Endothelial cell of umbilical vein (primary cell): ENCODE data around the gene LPP. TPM values are rescaled to one million over a fixed set of nuclear protein-coding genes. Genes with fewer than 3 reads are reported as not detected.

Experiments used
- BruUV-seq: library from RNA; stranded (reverse); fragments of 400-500 nt; replicated peaks from 2 replicates; lab custom pipeline; 2021; lab: Mats Ljungman, UMichigan
- CTCF ChIA-PET: fragments of 300-600, 350-600 bp; sonication (Branson Sonifier 250); formaldehyde crosslinking; loops from one replicate; lab custom pipeline; 2021; ENCODE audit warnings: antibody characterized with exemption, inconsistent platforms; lab: Charles Lee
- POLR2A ChIA-PET: fragments of 300-600, 350-600 bp; sonication (Branson Sonifier 250); formaldehyde crosslinking; loops from one replicate; lab custom pipeline; 2021; ENCODE audit warnings: antibody characterized with exemption, inconsistent platforms; lab: Charles Lee
- DNase-seq: peaks from one replicate; pipeline ENCODE4 v3.0.0-alpha.2; 2011; ENCODE audit warnings: low read depth, low spot score
- FAIRE-seq: peaks from 2 replicates; lab custom pipeline; 2011; peaks lifted over from hg19 to GRCh38; lab: Jason Lieb, UNC
- H2AFZ ChIP-seq: 2 replicates; pipeline ENCODE4 v1.6.0; 2012; ENCODE audit warnings: low read depth, low read length, control low read depth, inconsistent platforms
- H3K27ac ChIP-seq: 2 replicates; pipeline ENCODE4 v1.5.1; 2011; ENCODE audit warnings: low read depth, mild to moderate bottlenecking, control low read depth, low read length, moderate library complexity; ENCODE audit not compliant: insufficient read depth
- H3K27me3 ChIP-seq, 2 experiments: 2 replicates each; pipeline versions ENCODE4 v1.6.0 to v1.6.1; 2011; ENCODE audit warnings: low read length in 2 of 2, mixed read lengths in 1 of 2; ENCODE audit not compliant: control insufficient read depth in 2 of 2, insufficient read depth in 2 of 2
- H3K36me3 ChIP-seq, 2 experiments: 2 replicates in 1 of 2; 3 replicates in 1 of 2; pipeline ENCODE4 v1.5.1; 2011; ENCODE audit warnings: low read length in 2 of 2, mild to moderate bottlenecking in 1 of 2, moderate library complexity in 1 of 2; ENCODE audit not compliant: control insufficient read depth in 2 of 2, insufficient read depth in 2 of 2; ENCODE audit errors: extremely low read depth in 1 of 2
- H3K4me1 ChIP-seq: 3 replicates; pipeline ENCODE4 v1.5.1; 2011; ENCODE audit warnings: mild to moderate bottlenecking, low read length; ENCODE audit not compliant: control insufficient read depth, insufficient read depth; ENCODE audit errors: extremely low read depth
- H3K4me2 ChIP-seq: 2 replicates; pipeline ENCODE4 v1.6.1; 2011; ENCODE audit warnings: low read length, control low read depth, mixed read lengths; ENCODE audit not compliant: insufficient read depth
- H3K4me3 ChIP-seq, 3 experiments: fragments of 200-600 bp in 1 of 3; sonication (generic), shearing (Covaris generic) in 1 of 3; replicated peaks in 1 of 3; 2 replicates each; pipeline ENCODE4 v1.5.1; 2011 to 2016; ENCODE audit warnings: control low read depth in 3 of 3, low read length in 3 of 3, mild to moderate bottlenecking in 2 of 3, inconsistent platforms in 1 of 3, low read depth in 1 of 3, moderate library complexity in 1 of 3; ENCODE audit not compliant: insufficient read depth in 1 of 3
- H3K79me2 ChIP-seq: 2 replicates; pipeline ENCODE4 v1.6.0; 2012; ENCODE audit warnings: low read length, inconsistent platforms; ENCODE audit not compliant: control insufficient read depth, insufficient read depth
- H3K9ac ChIP-seq: replicated peaks from 2 replicates; pipeline ENCODE3; 2011; ENCODE audit warnings: low read length, control low read depth; ENCODE audit not compliant: insufficient read depth; ENCODE audit errors: extremely low read depth
- H3K9me1 ChIP-seq: replicated peaks from 3 replicates; pipeline ENCODE4 v1.6.0; 2011; ENCODE audit warnings: mild to moderate bottlenecking, low read length; ENCODE audit not compliant: control insufficient read depth, insufficient read depth; ENCODE audit errors: extremely low read depth
- H3K9me3 ChIP-seq: replicated peaks from 2 replicates; pipeline ENCODE4 v1.5.1; 2012; ENCODE audit warnings: low read length, inconsistent platforms; ENCODE audit not compliant: control insufficient read depth, insufficient read depth
- H4K20me1 ChIP-seq: replicated peaks from 2 replicates; pipeline ENCODE3; 2011; ENCODE audit warnings: mild to moderate bottlenecking, low read length; ENCODE audit not compliant: control insufficient read depth, insufficient read depth; ENCODE audit errors: extremely low read depth
- FOS ChIP-seq: IDR thresholded peaks from 2 replicates; pipeline ENCODE4 v1.6.1; 2011; ENCODE audit warnings: mild to moderate bottlenecking, low read length, moderate library complexity, borderline replicate concordance; ENCODE audit not compliant: insufficient read depth
- GATA2 ChIP-seq: IDR thresholded peaks from 2 replicates; pipeline ENCODE4 v1.7.0; 2011; ENCODE audit warnings: low read depth, mild to moderate bottlenecking, moderate library complexity, mixed read lengths, low read length; ENCODE audit not compliant: insufficient read length, insufficient read depth
- JUN ChIP-seq: IDR thresholded peaks from 2 replicates; pipeline ENCODE4 v1.6.1; 2011; ENCODE audit warnings: borderline replicate concordance, low read depth; ENCODE audit not compliant: insufficient read length, insufficient read depth
- MAX ChIP-seq: IDR thresholded peaks from 2 replicates; pipeline ENCODE4 v1.6.1; 2011; ENCODE audit not compliant: insufficient read depth, insufficient read length
- MYC ChIP-seq: IDR thresholded peaks from one replicate; pipeline ENCODE4 v1.6.1; 2011; ENCODE audit warnings: mild to moderate bottlenecking, low read depth, low read length
- dilution Hi-C: fragments of 300-500 bp; cut with MboI; formaldehyde crosslinking; loops from one replicate; pipeline ENCODE4 v1.15.0; 2019; ENCODE audit warnings: low sequenced_read_pairs; ENCODE audit not compliant: extremely low pct_ligation_motif_present
- intact Hi-C: fragments of 100-400 bp; cut with micrococcal nuclease; formaldehyde crosslinking; loops from one replicate; pipeline ENCODE4 v1.10.0; 2022
- polyA plus RNA-seq, 4 experiments: library from polyadenylated mRNA; depleted of rRNA in 3 of 4; stranded (reverse) in 3 of 4; unstranded in 1 of 4; fragments of >200 nt; gene quantifications; 2 replicates each; pipeline versions ENCODE4 v1.2.1 to v1.2.3, GENCODE V29; 2011 to 2012; ENCODE audit warnings: missing spikeins in 1 of 4
- total RNA-seq: library from RNA; stranded (reverse); gene quantifications from 2 replicates; pipeline ENCODE4 v1.2.3, GENCODE V29; 2021
- TF ChIP-seq, protein P1 (sequence below), 2 donors: IDR thresholded peaks; 1 replicate in 1 of 2; 2 replicates in 1 of 2; pipeline ENCODE4 v1.5.1; 2011; ENCODE audit warnings: low read length in 2 of 2, mild to moderate bottlenecking in 2 of 2, moderate library complexity in 2 of 2, control low read depth in 1 of 2, inconsistent platforms in 1 of 2, low read depth in 1 of 2; ENCODE audit not compliant: insufficient read depth in 1 of 2; ENCODE audit errors: extremely low read depth in 1 of 2

The LPP gene
- total and polyA plus RNA-seq, 2 donors (not counting 3 experiments of a cell fraction or from before 2014, with no cell fraction given) = 16.9 to 153 TPM

- Histone ChIP-seq H3K4me1 (peaks cover 9% of the 10 kb centered on the region), H3K27me3 (no peaks in the 10 kb centered on the region), H3K4me3 (no peak overlapping the region), H3K27ac (no peak overlapping the region), H3K9me3 (no peaks in the 10 kb centered on the region), H4K20me1 (no peaks in the 10 kb centered on the region), H3K9me1 (no peaks in the 10 kb centered on the region), H2AFZ (no peak overlapping the region), H3K36me3 (no peaks in the 10 kb centered on the region), H3K79me2 (peaks cover 5% of the 10 kb centered on the region), H3K9ac (no peak overlapping the region), H3K4me2 (no peak overlapping the region)
- no peak for FAIRE-seq
- no peak for TF ChIP-seq MYC
- TF ChIP-seq, protein P1, sequence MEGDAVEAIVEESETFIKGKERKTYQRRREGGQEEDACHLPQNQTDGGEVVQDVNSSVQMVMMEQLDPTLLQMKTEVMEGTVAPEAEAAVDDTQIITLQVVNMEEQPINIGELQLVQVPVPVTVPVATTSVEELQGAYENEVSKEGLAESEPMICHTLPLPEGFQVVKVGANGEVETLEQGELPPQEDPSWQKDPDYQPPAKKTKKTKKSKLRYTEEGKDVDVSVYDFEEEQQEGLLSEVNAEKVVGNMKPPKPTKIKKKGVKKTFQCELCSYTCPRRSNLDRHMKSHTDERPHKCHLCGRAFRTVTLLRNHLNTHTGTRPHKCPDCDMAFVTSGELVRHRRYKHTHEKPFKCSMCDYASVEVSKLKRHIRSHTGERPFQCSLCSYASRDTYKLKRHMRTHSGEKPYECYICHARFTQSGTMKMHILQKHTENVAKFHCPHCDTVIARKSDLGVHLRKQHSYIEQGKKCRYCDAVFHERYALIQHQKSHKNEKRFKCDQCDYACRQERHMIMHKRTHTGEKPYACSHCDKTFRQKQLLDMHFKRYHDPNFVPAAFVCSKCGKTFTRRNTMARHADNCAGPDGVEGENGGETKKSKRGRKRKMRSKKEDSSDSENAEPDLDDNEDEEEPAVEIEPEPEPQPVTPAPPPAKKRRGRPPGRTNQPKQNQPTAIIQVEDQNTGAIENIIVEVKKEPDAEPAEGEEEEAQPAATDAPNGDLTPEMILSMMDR (IDR thresholded peaks at IDR 0.05; ENCODE audit: extremely low read depth in 1 of 2, insufficient read depth in 1 of 2, low read depth in 1 of 2, low read length in 2 of 2) = no peak
- TF ChIP-seq FOS = no peak
- no peak for TF ChIP-seq MAX
- TF ChIP-seq JUN = no peak
- TF ChIP-seq GATA2 = no peak
- no TSS peak for BruUV-seq
- ChIA-PET CTCF (no interaction called here), POLR2A (no interaction called here)
- no peak for DNase-seq
- dilution Hi-C loops (no loop called here), intact Hi-C loops (no loop called here)
Observed at GRCh38 chr3:188149587-188149986, 4.4 kb upstream of the LPP start.
